ENCODE measurements around the gene PFDN5.

- TF ChIP-seq CTCF (conservative IDR thresholded peaks at IDR 0.05; ENCODE audit: low read depth, low read length): 0 out of 2 replicates have a peak, but pooled peaks have one; percentile 19
- no peak for TF ChIP-seq EZH2phosphoT487 (IDR thresholded peaks at IDR 0.05; ENCODE audit: borderline replicate concordance, low read length)
Observed at GRCh38 chr12:53267999-53268629, 27.2 kb upstream of the PFDN5 start, which contains the start of gene ESPL1.

Data from PC-3 (cell line).